WTC11 (cell line): ENCODE measurements around the gene MYO19. TPM values are rescaled to one million over a fixed set of nuclear protein-coding genes. Genes with fewer than 3 reads are reported as not detected.

Experiments
- ATAC-seq: fragments of 200-7000 bp; cut with Tn5 transposase; 2 replicates; pipeline ENCODE4 v1.10.0; 2021; ENCODE audit warnings: mild to moderate bottlenecking, moderate library complexity
- CTCF ChIA-PET: fragments of 300-600 bp; sonication (Branson Sonifier 250); formaldehyde crosslinking; loops from one replicate; lab custom pipeline; 2021; ENCODE audit warnings: antibody characterized with exemption; lab: Charles Lee
- POLR2A ChIA-PET: fragments of 350-600 bp; sonication (Branson Sonifier 250); formaldehyde crosslinking; loops from one replicate; lab custom pipeline; 2021; ENCODE audit warnings: antibody characterized with exemption; lab: Charles Lee
- DNase-seq: peaks from one replicate; pipeline ENCODE4 v3.0.0; 2021; ENCODE audit warnings: low spot score
- H3K27ac Mint-ChIP-seq: 2 replicates; pipeline ENCODE4 v1.8.0; 2021; ENCODE audit warnings: mixed read lengths
- H3K27me3 Mint-ChIP-seq: 2 replicates; pipeline ENCODE4 v1.8.0; 2021; ENCODE audit warnings: low read depth, mild to moderate bottlenecking, moderate library complexity, mixed read lengths
- H3K36me3 Mint-ChIP-seq: 2 replicates; pipeline ENCODE4 v1.8.0; 2021; ENCODE audit warnings: mixed read lengths
- H3K4me1 Mint-ChIP-seq: 2 replicates; pipeline ENCODE4 v1.8.0; 2022; ENCODE audit warnings: mixed read lengths
- H3K4me3 Mint-ChIP-seq: 2 replicates; pipeline ENCODE4 v1.8.0; 2021; ENCODE audit warnings: mild to moderate bottlenecking, moderate library complexity, mixed read lengths
- H3K9me3 Mint-ChIP-seq: 2 replicates; pipeline ENCODE4 v1.8.0; 2021; ENCODE audit warnings: mixed read lengths
- CDX4 ChIP-seq: fragments of 250-450 bp; sonication (Bioruptor Pico); IDR thresholded peaks from 2 replicates; pipeline ENCODE4 v1.9.0; 2021; ENCODE audit warnings: moderate library complexity, mild to moderate bottlenecking, inconsistent platforms, borderline replicate concordance
- E2F1 ChIP-seq: sonication (generic); formaldehyde crosslinking; IDR thresholded peaks from 2 replicates; pipeline ENCODE4 v1.8.0; 2022; ENCODE audit warnings: mild to moderate bottlenecking, missing genetic modification reagents
- E2F5 ChIP-seq: sonication (generic); formaldehyde crosslinking; IDR thresholded peaks from 2 replicates; pipeline ENCODE4 v1.8.1; 2022; ENCODE audit warnings: mild to moderate bottlenecking, moderate library complexity, missing genetic modification reagents
- ESRRA ChIP-seq: sonication (generic); formaldehyde crosslinking; IDR thresholded peaks from 2 replicates; pipeline ENCODE4 v1.8.1; 2022; ENCODE audit warnings: mild to moderate bottlenecking, missing genetic modification reagents, borderline replicate concordance
- FOXJ3 ChIP-seq: sonication (generic); formaldehyde crosslinking; IDR thresholded peaks from 2 replicates; pipeline ENCODE4 v1.9.0; 2021; ENCODE audit warnings: missing genetic modification reagents, mild to moderate bottlenecking, borderline replicate concordance
- IRF1 ChIP-seq: sonication (generic); formaldehyde crosslinking; IDR thresholded peaks from 2 replicates; pipeline ENCODE4 v1.8.0; 2023; ENCODE audit warnings: missing genetic modification reagents
- JUN ChIP-seq: sonication (generic); formaldehyde crosslinking; IDR thresholded peaks from 2 replicates; pipeline ENCODE4 v1.8.0; 2023; ENCODE audit warnings: mild to moderate bottlenecking, missing genetic modification reagents
- MAX ChIP-seq: sonication (generic); formaldehyde crosslinking; IDR thresholded peaks from 2 replicates; pipeline ENCODE4 v1.8.0; 2022; ENCODE audit warnings: mild to moderate bottlenecking, missing genetic modification reagents
- NR3C1 ChIP-seq: sonication (generic); formaldehyde crosslinking; conservative IDR thresholded peaks from 2 replicates; pipeline ENCODE4 v1.8.1; 2023; ENCODE audit warnings: low read depth, mild to moderate bottlenecking, missing genetic modification reagents
- OVOL2 ChIP-seq: fragments of 250-450 bp; sonication (Bioruptor Pico); IDR thresholded peaks from 2 replicates; pipeline ENCODE4 v1.9.0; 2021; ENCODE audit warnings: mild to moderate bottlenecking, borderline replicate concordance
- PRDM15 ChIP-seq: sonication (generic); formaldehyde crosslinking; IDR thresholded peaks from 2 replicates; pipeline ENCODE4 v1.8.0; 2022; ENCODE audit warnings: missing genetic modification reagents
- RORB ChIP-seq: fragments of 250-450 bp; sonication (Bioruptor Pico); IDR thresholded peaks from 2 replicates; pipeline ENCODE4 v1.9.0; 2021; ENCODE audit warnings: mild to moderate bottlenecking
- SMAD4 ChIP-seq: sonication (generic); formaldehyde crosslinking; IDR thresholded peaks from 2 replicates; pipeline ENCODE4 v1.8.0; 2022; ENCODE audit warnings: mild to moderate bottlenecking, missing genetic modification reagents
- SP1 ChIP-seq: sonication (generic); formaldehyde crosslinking; conservative IDR thresholded peaks from 2 replicates; pipeline ENCODE4 v1.8.1; 2022; ENCODE audit warnings: missing genetic modification reagents
- STAT6 ChIP-seq: sonication (generic); formaldehyde crosslinking; conservative IDR thresholded peaks from 2 replicates; pipeline ENCODE4 v1.8.1; 2023; ENCODE audit warnings: mild to moderate bottlenecking, low read depth, missing genetic modification reagents, moderate library complexity
- TCF7 ChIP-seq: sonication (generic); formaldehyde crosslinking; IDR thresholded peaks from 2 replicates; pipeline ENCODE4 v1.8.0; 2022; ENCODE audit warnings: mild to moderate bottlenecking, low read depth, missing genetic modification reagents, moderate library complexity
- TP53 ChIP-seq: sonication (generic); formaldehyde crosslinking; IDR thresholded peaks from 2 replicates; pipeline ENCODE4 v1.8.1; 2023; ENCODE audit warnings: mild to moderate bottlenecking, missing genetic modification reagents
- ZBTB21 ChIP-seq: sonication (generic); formaldehyde crosslinking; IDR thresholded peaks from 2 replicates; pipeline ENCODE4 v1.8.1; 2023; ENCODE audit warnings: mild to moderate bottlenecking, missing genetic modification reagents, borderline replicate concordance
- ZNF138 ChIP-seq: sonication (generic); formaldehyde crosslinking; conservative IDR thresholded peaks from 2 replicates; pipeline ENCODE4 v1.8.1; 2022; ENCODE audit warnings: mild to moderate bottlenecking, moderate library complexity, missing genetic modification reagents
- ZNF263 ChIP-seq: sonication (generic); formaldehyde crosslinking; IDR thresholded peaks from 2 replicates; pipeline ENCODE4 v1.8.1; 2022; ENCODE audit warnings: low read depth, mild to moderate bottlenecking, moderate library complexity, missing genetic modification reagents
- ZNF396 ChIP-seq: fragments of 250-450 bp; sonication (Bioruptor Pico); IDR thresholded peaks from 2 replicates; pipeline ENCODE4 v1.8.0; 2021; ENCODE audit warnings: mild to moderate bottlenecking, moderate library complexity, borderline replicate concordance
- total RNA-seq: library from RNA; stranded (reverse); gene quantifications from 3 replicates; pipeline ENCODE4 v1.2.3, GENCODE V29; 2021

The MYO19 gene
- total RNA-seq, 1 experiment from 2014 or later: 146 TPM

GRCh38 chr17:36544307-36545076 is 9.8 kb upstream of the MYO19 start, which contains the start of gene GGNBP2 (continued):
- peak; percentile 41 for TF ChIP-seq SP1 (CRISPR knock-in tag)

- TF ChIP-seq TCF7 (CRISPR knock-in tag): no peak
- no peak for TF ChIP-seq STAT6 (CRISPR knock-in tag)
- TF ChIP-seq TP53 (CRISPR knock-in tag): no peak
- TF ChIP-seq ESRRA (CRISPR knock-in tag): no peak
- TF ChIP-seq E2F1 (CRISPR knock-in tag): no peak
- TF ChIP-seq NR3C1: no peak
- no peak for TF ChIP-seq MAX (CRISPR knock-in tag)
- TF ChIP-seq ZNF263: no peak
- TF ChIP-seq CDX4 (CRISPR knock-in tag): no peak
- Mint-ChIP-seq H3K27me3 (no peaks in the 10 kb centered on the region), H3K4me3 (peak overlapping the region; percentile 98), H3K4me1 (peaks cover 24% of the 10 kb centered on the region), H3K27ac (peak overlapping the region; percentile 95), H3K36me3 (peaks cover 3% of the 10 kb centered on the region; the same call in 1 of the 2 replicates), H3K9me3 (no peaks in the 10 kb centered on the region)
- DNase-seq: no peak
- ChIA-PET CTCF (interaction anchor here (0.6 to 5.4 kb wide), 2 partner anchors 9 to 59 kb away, joined by 3 to 40 read pairs; partner anchors contain the start of genes MYO19 and PIGW), POLR2A (interaction anchor here (1.1 to 3.5 kb wide), 2 partner anchors 10 to 57 kb away, joined by 3 to 37 read pairs; partner anchors contain the start of genes MYO19 and PIGW)
- peak; percentile 1; the same call in 1 of the 2 replicates for ATAC-seq
Observed at GRCh38 chr17:36544044-36544306, 9.3 kb upstream of the MYO19 start.

- no peak for DNase-seq
- peaks cover 19% of the 10 kb centered on the region for H3K4me1 Mint-ChIP-seq
- no peaks in the 10 kb centered on the region for H3K9me3 Mint-ChIP-seq
- POLR2A ChIA-PET: interaction anchor here (0.7 kb wide), 1 partner anchor 59 kb away, joined by 3 read pairs; no protein-coding TSS in a partner anchor
- ATAC-seq: no peak
- no peak overlapping the region for H3K27ac Mint-ChIP-seq
- no peak overlapping the region for H3K4me3 Mint-ChIP-seq
- CTCF ChIA-PET: interaction anchor here (0.8 kb wide), 1 partner anchor 60 kb away, joined by 3 read pairs; no protein-coding TSS in a partner anchor
- H3K36me3 Mint-ChIP-seq: peaks cover 8% of the 10 kb centered on the region
- H3K27me3 Mint-ChIP-seq: no peaks in the 10 kb centered on the region
- TF ChIP-seq JUN (CRISPR knock-in tag) (no peak), ESRRA (CRISPR knock-in tag) (no peak), ZNF396 (CRISPR knock-in tag) (no peak), E2F5 (CRISPR knock-in tag) (no peak), ZBTB21 (CRISPR knock-in tag) (no peak), ZNF138 (no peak), E2F1 (CRISPR knock-in tag) (no peak), SMAD4 (CRISPR knock-in tag) (no peak), RORB (CRISPR knock-in tag) (no peak), PRDM15 (CRISPR knock-in tag) (no peak), OVOL2 (CRISPR knock-in tag) (no peak), FOXJ3 (no peak), IRF1 (no peak)
Observed at GRCh38 chr17:36542755-36543154, 8.1 kb upstream of the MYO19 start.
